Endodermal cell (in vitro differentiated cells): ENCODE measurements around the gene ARL13A. TPM values are rescaled to one million over a fixed set of nuclear protein-coding genes. Genes with fewer than 3 reads are reported as not detected.

ENCODE experiments used
- DNase-seq: peaks from one replicate; pipeline ENCODE4 v3.0.0-alpha.2; 2017
- H3K27ac ChIP-seq: 2 replicates; pipeline ENCODE4 v1.5.1; 2013; ENCODE audit warnings: mild to moderate bottlenecking, low read depth, low read length, moderate library complexity
- H3K27me3 ChIP-seq: 2 replicates; pipeline ENCODE4 v1.6.1; 2013; ENCODE audit warnings: mild to moderate bottlenecking, low read length, moderate library complexity; ENCODE audit not compliant: insufficient read depth, control insufficient read depth, poor library complexity, severe bottlenecking
- H3K36me3 ChIP-seq: 2 replicates; pipeline ENCODE4 v1.7.0; 2013; ENCODE audit warnings: mild to moderate bottlenecking, low read length, moderate library complexity; ENCODE audit not compliant: control insufficient read depth, insufficient read depth
- H3K4me1 ChIP-seq: one replicate; pipeline ENCODE4 v1.7.0; 2013; ENCODE audit warnings: low read length; ENCODE audit not compliant: control insufficient read depth, insufficient read depth
- H3K4me3 ChIP-seq: 2 replicates; pipeline ENCODE4 v1.5.1; 2013; ENCODE audit warnings: mild to moderate bottlenecking, low read length, moderate library complexity
- H3K9ac ChIP-seq: 2 replicates; pipeline ENCODE4 v1.6.1; 2013; ENCODE audit warnings: mild to moderate bottlenecking, low read length, moderate library complexity; ENCODE audit not compliant: poor library complexity, severe bottlenecking; ENCODE audit errors: extremely low read depth
- H3K9me3 ChIP-seq: 2 replicates; pipeline ENCODE4 v1.6.1; 2013; ENCODE audit warnings: mild to moderate bottlenecking, low read length, moderate library complexity; ENCODE audit not compliant: control insufficient read depth
- H3K27ac Mint-ChIP-seq: 2 replicates; pipeline ENCODE4 v1.8.0; 2020; ENCODE audit warnings: mixed read lengths
- H3K27me3 Mint-ChIP-seq: 2 replicates; pipeline ENCODE4 v1.8.0; 2021; ENCODE audit warnings: mild to moderate bottlenecking, mixed read lengths; ENCODE audit not compliant: insufficient read depth
- H3K36me3 Mint-ChIP-seq: 2 replicates; pipeline ENCODE4 v1.8.0; 2020; ENCODE audit warnings: low read depth, mixed read lengths
- H3K4me1 Mint-ChIP-seq: 2 replicates; pipeline ENCODE4 v1.8.0; 2020; ENCODE audit warnings: mixed read lengths
- H3K4me3 Mint-ChIP-seq: 2 replicates; pipeline ENCODE4 v1.8.0; 2020; ENCODE audit warnings: mild to moderate bottlenecking, moderate library complexity, mixed read lengths
- H3K9me3 Mint-ChIP-seq: 2 replicates; pipeline ENCODE4 v1.8.0; 2020; ENCODE audit warnings: mild to moderate bottlenecking, mixed read lengths
- WGBS, 2 experiments: methylation state at CpG; one replicate each; pipeline versions ENCODE4 v1.1.5 to v1.1.7; 2013; ENCODE audit warnings: missing lambda C conversion rate in 2 of 2, mixed read lengths in 1 of 2; ENCODE audit not compliant: insufficient coverage in 1 of 2, insufficient read length in 1 of 2; 5-methylcytosine and 5-hydroxymethylcytosine counted together
- total RNA-seq, 2 donors: library from RNA; stranded (reverse); fragmentation: NEBNext Ultra II Directional in 1 of 2; extraction: Animal tissue kit (Norgen Biotek cat#: 25700) in 1 of 2; gene quantifications; 2 replicates in 1 of 2; 3 replicates in 1 of 2; pipeline ENCODE4 v1.2.1, GENCODE V29; 2021
- TF ChIP-seq, protein P1 (sequence below): fragments of 200-600 bp; sonication (generic); conservative IDR thresholded peaks from 2 replicates; pipeline ENCODE4 v1.5.0; 2021; ENCODE audit warnings: antibody characterized with exemption, mild to moderate bottlenecking

The ARL13A gene
- total RNA-seq, 2 donors from 2014 or later, result not detected

DNA sequence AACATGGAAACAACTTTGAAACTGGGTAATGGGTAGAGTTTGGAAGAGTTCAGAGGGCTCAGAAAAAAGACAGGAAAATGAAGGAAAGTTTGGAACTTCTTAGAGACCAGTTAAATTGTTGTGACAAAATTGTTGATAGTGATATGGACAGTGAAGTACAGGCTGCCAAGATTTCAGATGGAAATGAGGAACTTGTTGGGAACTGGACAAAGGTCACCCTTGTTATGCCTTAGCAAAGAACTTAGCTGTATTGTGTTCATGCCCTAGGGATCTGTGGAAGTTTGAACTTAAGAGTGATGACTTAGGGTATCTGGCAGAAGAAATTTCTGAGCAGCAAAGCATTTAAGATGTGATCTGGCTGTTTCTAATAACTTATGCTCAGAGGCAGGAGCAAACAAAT, 5.1 kb upstream of the ARL13A start:
- no peaks in the 10 kb centered on the region for H3K27me3 Mint-ChIP-seq
- Histone ChIP-seq H3K4me1 (no peaks in the 10 kb centered on the region), H3K27ac (no peak overlapping the region), H3K27me3 (no peaks in the 10 kb centered on the region), H3K36me3 (no peaks in the 10 kb centered on the region), H3K9me3 (no peaks in the 10 kb centered on the region), H3K4me3 (no peak overlapping the region), H3K9ac (no peak overlapping the region)
- H3K9me3 Mint-ChIP-seq, result peaks cover 55% of the 10 kb centered on the region
- no peaks in the 10 kb centered on the region for H3K4me1 Mint-ChIP-seq
- H3K27ac Mint-ChIP-seq, result no peak overlapping the region
- DNase-seq, result no peak
- TF ChIP-seq, protein P1, sequence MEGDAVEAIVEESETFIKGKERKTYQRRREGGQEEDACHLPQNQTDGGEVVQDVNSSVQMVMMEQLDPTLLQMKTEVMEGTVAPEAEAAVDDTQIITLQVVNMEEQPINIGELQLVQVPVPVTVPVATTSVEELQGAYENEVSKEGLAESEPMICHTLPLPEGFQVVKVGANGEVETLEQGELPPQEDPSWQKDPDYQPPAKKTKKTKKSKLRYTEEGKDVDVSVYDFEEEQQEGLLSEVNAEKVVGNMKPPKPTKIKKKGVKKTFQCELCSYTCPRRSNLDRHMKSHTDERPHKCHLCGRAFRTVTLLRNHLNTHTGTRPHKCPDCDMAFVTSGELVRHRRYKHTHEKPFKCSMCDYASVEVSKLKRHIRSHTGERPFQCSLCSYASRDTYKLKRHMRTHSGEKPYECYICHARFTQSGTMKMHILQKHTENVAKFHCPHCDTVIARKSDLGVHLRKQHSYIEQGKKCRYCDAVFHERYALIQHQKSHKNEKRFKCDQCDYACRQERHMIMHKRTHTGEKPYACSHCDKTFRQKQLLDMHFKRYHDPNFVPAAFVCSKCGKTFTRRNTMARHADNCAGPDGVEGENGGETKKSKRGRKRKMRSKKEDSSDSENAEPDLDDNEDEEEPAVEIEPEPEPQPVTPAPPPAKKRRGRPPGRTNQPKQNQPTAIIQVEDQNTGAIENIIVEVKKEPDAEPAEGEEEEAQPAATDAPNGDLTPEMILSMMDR, result no peak
- no peaks in the 10 kb centered on the region for H3K36me3 Mint-ChIP-seq
- no peak overlapping the region for H3K4me3 Mint-ChIP-seq

GRCh38 chrX:100969936-100970335, 428 bp downstream of the ARL13A start:
- Mint-ChIP-seq H3K27me3 (no peaks in the 10 kb centered on the region), H3K4me3 (no peak overlapping the region), H3K9me3 (peaks cover 44% of the 10 kb centered on the region), H3K4me1 (no peaks in the 10 kb centered on the region), H3K36me3 (peaks cover 3% of the 10 kb centered on the region), H3K27ac (no peak overlapping the region)
- TF ChIP-seq, protein P1, result no peak
- H3K36me3 ChIP-seq, result no peaks in the 10 kb centered on the region
- no peaks in the 10 kb centered on the region for H3K4me1 ChIP-seq
- H3K9ac ChIP-seq, result no peak overlapping the region
- H3K27ac ChIP-seq, result no peak overlapping the region
- no peaks in the 10 kb centered on the region for H3K9me3 ChIP-seq
- H3K4me3 ChIP-seq, result no peak overlapping the region
- DNase-seq, result no peak
- 90% methylated on average over 1 of the region's 1 CpG; no CpG with 5 or more reads in 1 of the 2 experiments for WGBS, 2 experiments
- H3K27me3 ChIP-seq, result no peaks in the 10 kb centered on the region

GRCh38 chrX:100973411-100973810, 3.9 kb downstream of the ARL13A start:
- Mint-ChIP-seq H3K36me3 (peaks cover 3% of the 10 kb centered on the region), H3K4me1 (no peaks in the 10 kb centered on the region), H3K4me3 (no peak overlapping the region), H3K27ac (no peak overlapping the region), H3K9me3 (peaks cover 50% of the 10 kb centered on the region), H3K27me3 (no peaks in the 10 kb centered on the region)
- Histone ChIP-seq H3K9ac (no peak overlapping the region), H3K9me3 (no peaks in the 10 kb centered on the region), H3K4me1 (no peaks in the 10 kb centered on the region), H3K27ac (no peak overlapping the region), H3K36me3 (no peaks in the 10 kb centered on the region), H3K4me3 (no peak overlapping the region), H3K27me3 (no peaks in the 10 kb centered on the region)
- 98% methylated on average over 4 of the region's 19 CpGs; no CpG with 5 or more reads in 1 of the 2 experiments for WGBS, 2 experiments
- TF ChIP-seq, protein P1, result no peak
- no peak for DNase-seq
